IPS-NIHi7 (cell line): ENCODE measurements around the gene PDGFRA.

ENCODE experiments used
- DNase-seq: peaks from one replicate; pipeline ENCODE4 v3.0.0; 2012; ENCODE audit warnings: mixed read lengths; ENCODE audit errors: extremely low spot score

PDGFRA gene

DNA sequence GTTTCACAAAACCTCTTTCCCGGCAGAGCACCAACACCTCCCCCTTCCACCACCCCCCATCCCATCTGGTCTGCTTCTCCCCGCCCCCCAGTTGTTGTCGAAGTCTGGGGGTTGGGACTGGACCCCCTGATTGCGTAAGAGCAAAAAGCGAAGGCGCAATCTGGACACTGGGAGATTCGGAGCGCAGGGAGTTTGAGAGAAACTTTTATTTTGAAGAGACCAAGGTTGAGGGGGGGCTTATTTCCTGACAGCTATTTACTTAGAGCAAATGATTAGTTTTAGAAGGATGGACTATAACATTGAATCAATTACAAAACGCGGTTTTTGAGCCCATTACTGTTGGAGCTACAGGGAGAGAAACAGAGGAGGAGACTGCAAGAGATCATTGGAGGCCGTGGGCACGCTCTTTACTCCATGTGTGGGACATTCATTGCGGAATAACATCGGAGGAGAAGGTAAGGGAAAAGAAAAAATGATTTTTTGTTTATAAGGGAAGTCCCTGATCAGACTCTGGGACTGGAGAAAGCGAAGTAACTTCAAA, at the start of gene PDGFRA:
Gene PDGFRA (plus strand): TSS at position 333 of the 541 bp plus-strand sequence. CDS start 29,476 bp downstream, outside the sequence.
- peak; percentile 45 for DNase-seq

DNA sequence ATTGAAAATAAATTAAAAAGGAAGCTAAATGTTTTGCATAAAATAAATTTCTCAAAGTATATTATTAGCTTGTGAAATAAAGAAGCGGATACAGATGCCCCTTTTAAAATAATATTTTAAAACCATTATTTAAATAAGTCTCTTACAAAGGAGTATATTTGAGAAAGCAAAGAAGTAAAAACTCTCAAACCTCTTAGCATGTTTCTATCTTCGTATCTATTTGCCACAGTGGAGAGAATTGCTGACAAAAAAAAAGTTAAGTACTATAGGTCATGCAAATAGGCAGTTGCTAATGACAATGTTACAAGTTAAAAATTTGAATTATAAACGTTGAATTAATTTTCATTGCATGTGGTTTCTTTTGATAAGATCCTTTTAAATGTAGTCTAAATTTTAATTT, 44.5 kb upstream of the PDGFRA start:
- no peak for DNase-seq

DNA sequence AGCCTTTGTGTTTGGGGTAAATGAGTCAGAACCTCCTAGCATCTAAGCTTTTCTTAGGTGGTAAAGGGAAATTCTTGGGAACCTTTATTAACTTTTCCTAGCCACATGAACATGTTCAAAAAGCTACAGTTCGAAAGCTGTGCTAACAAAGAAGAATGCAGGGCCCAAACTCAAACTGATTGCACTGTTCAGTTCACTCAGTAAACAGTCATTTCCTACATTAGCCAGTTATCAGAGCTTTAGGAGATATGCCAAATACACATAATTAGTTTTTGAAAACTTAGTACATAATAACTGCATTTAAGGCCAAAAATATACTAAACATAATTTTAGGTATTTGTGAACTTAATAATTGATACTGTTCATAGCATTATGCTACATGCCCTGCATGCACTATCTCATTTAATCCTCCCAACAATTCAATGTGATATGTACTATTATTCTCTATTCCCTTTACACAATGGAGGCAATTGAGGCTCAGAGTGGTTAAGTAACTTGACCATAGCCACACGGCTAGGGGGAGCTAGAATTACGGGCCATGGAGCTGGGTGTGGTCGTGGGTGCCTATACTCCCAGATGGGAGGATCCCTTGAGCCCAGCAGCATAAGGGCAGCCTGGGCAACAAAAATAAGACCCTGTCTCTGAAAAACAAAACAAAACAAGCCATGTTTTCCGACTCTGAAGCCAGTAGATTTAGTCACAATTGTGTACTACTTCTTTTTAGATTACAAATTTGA, 43.9 kb upstream of the PDGFRA start:
- no peak for DNase-seq

DNA sequence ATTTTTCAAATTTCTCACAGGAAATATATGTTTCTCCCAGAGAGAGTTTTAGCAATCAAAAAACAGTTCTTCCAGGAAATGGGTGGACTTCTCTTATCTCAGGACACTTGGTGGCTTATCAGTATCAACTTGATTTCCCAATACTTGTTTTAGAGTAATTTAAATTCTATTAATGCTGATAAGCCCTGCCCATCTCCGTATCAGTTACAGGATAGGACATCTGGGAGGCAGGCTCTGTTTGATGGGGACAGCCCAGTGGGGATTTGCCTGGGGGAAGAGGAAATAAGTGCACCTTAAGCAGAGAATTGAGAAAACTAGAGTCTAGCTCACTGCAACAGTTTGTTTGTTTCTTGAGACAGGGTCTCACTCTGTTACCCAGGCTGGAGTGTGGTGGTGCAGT, 43.2 kb upstream of the PDGFRA start:
- no peak for DNase-seq

DNA sequence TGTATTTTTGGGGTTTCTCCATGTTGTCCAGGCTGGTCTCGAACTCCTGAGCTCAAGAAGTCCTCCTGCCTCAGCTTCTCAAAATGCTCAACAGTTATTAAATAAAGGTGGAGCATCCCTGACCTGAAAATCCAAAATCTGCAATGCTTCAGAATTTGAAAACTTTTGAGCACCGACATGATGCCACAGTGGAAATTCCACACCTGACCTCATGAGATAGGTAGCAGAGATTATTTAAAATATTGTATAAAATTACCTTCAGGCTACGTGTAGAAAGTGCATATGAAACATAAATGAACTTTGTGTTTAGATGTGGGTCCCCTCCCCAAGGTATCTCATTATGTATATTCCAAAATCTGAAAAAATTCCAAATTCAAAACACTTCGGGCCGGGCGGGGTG, 42.7 kb upstream of the PDGFRA start:
- DNase-seq, result no peak

DNA sequence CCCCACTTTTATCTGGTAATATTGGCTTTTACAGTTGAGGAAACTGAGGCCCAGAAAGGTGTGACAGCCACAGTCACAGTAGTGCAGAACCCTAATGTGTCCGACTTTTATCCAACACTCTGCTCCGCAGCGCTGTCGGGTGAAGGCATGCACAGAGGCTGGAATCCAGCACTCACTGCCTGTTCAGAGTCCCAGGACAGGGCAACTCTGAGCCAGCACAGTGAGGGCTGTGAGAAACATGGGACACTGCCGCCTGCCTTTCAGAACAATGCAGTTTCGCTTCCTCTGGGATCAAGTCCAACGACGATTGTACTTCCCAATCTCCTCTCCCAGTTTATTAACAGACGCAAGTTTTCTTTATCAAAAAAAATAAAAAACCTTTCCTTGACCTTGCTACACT, 41.9 kb upstream of the PDGFRA start:
- DNase-seq, result no peak

DNA sequence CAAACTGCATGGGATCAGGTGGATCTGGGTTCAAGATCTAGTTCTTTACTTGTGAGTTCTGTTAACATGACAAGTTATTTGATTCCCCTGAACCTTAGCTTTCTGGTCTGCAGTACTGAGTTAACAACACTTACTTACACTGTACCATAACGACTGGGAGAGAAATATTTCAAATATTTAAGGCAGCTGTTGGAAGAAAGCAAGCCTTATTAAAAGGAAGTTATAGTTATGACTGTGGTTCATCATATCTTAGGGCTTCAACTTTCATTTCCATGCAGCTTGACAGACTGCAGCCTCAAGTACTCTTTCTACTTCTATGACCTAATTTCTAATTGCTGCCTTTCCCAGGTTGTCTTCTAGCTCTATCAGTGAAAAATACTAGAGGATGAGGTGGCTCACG, 40.0 kb upstream of the PDGFRA start:
- DNase-seq, result no peak

DNA sequence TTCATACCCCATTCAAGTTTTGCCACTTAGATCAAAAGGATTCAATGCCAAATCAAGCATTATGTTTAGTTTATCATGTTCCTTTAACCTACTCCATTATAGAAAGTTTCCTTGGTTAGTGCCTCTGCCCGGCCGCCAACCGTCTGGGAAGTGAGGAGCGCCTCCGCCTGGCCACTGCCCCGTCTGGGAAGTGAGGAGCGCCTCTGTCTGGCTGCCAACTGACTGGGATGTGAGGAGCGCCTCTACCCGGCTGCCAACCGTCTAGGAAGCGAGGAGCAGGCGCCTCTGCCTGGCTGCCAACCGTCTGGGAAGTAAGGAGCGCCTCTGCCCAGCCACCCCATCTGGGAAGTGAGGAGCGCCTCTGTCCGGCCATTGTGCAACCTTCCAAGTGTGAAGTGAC, 36.3 kb upstream of the PDGFRA start:
- DNase-seq, result no peak

DNA sequence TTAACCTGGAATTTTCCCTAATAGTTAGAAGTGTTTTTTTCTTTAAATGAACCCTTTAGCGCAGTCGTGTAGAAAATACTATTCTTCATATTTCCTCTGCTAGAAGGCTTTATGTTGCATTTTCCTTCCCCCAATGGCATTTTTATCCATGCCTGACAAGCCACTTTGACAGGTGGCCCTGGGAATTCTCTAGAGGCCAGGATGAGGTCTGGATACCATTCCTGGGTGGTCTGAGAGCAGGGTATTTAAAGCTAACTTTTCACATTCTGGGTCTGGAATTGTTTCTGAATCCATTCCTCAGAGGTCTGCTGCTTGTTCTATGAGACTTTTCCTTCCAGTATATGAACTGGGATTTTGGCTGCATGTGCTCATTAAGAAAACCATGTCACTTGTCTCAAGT, 31.2 kb upstream of the PDGFRA start:
- no peak for DNase-seq

DNA sequence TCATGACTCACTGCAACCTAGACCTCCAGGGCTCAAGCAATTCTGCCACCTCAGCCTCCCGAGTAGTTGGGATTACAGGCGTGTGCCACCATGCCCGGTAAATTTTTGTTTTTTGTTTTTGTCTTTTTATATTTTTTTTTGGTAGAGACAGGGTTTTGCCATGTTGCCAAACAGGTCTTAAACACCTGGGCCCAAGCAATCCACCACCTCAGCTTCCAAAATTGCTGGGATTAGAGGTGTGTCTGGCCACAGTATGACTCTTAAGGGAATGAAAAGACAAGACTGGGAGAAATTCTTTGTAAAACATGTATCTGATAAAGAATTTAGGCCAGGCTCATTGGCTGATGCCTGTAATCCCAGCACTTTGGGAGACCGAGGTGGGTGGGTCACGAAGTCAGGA, 29.2 kb upstream of the PDGFRA start:
- DNase-seq, result no peak

DNA sequence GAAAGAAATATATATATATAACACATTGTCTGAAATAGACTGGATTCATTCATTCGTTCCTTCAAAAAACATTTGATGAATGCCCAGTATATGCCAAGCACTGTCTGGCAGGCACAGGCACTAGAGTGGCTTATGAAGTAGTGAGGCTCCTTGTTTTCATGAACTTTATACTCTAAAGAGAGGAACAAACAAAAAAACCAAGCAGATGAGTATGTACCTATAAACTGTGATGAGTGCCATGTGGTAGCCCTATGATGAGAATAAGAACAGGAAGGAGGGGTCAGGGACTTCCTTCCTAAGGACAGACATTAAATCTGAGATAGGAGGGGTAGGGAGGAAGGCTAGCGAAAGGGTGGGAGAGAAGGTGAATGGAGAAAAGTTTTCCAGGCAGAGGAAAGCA, 19.5 kb upstream of the PDGFRA start:
- DNase-seq, result no peak

DNA sequence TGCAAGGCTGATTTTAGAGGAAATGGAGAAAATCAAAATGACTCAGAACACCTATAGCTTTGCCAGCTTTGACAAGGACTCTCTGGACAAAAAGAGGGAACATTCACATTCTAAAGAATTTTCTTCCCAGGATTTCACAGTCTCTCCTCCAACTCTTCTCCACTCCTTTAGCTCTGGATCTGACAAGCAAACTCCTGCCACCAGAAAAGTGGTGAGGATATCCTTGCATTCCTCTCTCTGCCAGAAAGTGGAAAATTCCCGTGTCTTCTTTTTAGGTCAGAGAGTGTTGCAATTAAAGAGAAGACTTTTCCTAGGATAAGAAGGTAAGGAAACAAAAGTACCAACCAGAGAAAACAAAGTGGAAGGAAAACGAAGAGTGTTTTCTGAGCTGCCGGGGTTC, 16.1 kb upstream of the PDGFRA start:
- DNase-seq, result no peak

DNA sequence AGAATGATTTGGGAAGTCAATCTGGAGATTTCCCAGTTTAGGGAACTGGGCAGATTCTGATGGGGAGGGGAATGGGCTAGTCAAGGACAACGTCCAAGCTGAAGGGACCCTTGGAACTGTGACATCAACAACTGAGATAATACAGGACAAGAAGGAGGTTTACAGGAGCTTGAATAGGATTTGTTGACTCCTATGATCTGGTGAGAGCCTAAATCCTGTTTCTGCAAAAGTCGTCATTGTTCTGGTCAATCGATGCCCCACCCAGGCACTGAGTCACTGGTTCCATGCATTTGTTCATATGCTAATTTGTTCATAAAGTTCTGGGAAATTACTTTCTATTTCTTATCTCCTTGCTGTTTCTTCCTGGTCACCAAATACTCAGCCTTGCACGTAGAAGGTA, 15.3 kb upstream of the PDGFRA start:
- DNase-seq, result no peak

DNA sequence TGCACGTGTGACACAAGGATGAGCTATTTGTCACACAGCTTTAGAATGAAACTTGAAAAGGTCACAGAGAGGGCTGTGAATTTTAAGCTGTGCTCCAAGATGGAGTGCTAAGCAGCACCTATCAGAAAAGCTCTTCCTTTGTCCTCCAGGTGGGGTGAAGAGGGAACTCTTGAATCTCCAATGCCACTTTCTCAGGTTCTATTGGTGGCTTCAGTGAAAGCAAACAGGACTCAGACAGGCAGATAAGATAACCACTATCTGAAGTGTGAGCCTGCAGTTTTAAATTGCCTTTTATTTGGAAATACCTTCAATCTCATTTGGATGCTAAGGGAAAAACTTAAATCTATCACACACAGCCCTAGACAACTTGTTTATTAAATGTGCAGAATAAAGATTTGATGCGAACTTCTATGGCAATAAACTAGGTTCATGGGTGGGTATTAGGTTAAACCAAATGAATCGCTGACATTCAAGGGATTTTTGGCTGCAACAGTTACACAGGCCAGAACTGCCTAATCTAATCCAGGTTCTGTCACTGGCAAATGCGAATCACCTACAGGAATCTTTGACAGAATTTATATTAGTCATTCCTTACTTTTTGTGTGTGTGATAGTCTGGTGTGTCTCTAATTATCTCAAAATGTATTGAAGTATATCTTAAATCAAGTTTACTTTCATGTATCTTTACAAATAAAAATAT, 13.6 kb upstream of the PDGFRA start:
- DNase-seq, result no peak

DNA sequence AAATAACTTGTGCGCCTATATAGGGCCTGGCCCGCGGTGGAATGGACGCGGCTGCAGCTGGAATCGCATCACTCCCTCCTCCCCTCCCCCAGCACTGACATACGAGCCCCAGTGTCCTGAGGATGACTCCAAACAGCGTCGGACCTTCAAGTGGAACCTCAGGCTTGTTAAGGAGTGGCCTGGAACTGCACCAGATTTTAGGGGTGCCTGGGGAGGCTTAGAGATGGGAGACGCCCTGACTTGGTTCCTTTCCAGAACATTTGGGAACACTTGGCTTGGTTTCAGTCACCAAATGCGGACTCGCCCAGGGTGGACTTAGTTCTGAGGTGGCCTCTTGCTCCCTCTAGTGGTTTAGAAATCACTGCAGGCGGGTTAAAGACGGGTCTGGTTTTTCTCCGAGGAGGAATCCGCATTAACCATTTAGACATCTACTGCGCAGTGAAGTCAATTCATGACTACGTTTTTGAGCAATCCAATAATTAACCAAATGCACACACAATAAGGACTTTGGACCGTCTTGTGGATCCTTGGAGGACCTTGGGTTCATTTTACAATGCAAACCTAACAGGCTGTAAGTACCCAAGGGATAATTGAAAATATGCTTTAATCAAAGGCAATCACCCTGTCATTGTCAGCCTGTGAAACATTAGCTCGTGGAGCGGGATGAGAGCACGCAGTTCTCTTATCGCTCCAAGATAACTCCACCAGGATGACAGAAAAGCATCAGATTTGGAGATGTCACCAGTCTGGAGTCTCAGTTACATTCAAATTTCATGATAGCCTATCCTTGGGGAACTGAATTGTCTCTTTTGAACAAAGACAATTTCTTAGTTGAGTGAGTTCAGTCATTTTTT, 11.2 kb upstream of the PDGFRA start:
- DNase-seq, result peak; percentile 80

DNA sequence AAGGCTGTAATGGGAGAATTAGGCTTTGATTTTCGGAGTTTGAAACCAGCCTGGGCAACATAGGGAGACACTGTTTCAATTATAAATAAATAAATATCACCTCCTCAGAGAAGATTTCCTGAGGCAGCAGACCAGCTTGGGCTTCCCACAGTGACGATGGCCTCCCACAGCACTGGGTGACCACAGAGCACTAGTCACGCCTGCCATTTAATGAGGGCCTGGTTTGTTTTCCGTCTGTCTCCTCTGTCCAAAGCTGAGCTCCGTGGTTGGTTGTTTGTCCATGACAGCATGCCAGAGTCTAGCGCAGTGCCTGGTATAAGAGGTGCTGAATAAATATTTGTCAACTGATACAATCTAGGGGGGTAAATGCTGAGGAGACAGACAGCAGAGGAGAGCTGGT, 10.4 kb upstream of the PDGFRA start:
- DNase-seq, result no peak

DNA sequence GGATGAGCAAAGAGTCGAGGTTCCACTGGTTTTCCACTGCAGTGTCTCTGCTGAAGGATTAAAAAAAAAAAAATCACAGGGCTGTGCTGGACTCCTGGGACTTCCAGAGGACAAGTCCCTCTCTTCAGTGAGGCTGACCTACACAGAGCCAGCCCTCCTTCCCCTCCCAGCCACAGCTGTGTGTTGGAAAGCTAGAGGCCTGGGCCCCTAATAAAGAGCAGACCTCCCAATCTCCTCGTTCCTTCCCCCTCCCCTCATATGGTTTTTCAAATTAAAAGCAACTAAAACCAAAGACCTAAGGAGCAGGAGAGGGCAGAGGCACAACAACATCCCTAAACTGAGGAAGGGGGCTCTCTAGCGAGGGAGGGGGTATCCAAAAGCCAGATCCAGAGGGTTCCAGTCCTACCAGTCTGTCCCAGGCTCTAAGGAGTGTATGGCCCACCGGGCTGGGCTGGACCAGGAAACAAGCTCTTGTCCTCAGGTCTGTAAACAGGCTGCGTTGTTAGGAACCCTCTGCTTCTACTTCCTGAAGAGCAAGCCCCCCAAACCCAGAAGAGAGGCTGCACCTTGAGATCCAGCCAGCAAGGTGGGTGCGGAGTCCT, 4.0 kb upstream of the PDGFRA start:
- DNase-seq, result no peak

DNA sequence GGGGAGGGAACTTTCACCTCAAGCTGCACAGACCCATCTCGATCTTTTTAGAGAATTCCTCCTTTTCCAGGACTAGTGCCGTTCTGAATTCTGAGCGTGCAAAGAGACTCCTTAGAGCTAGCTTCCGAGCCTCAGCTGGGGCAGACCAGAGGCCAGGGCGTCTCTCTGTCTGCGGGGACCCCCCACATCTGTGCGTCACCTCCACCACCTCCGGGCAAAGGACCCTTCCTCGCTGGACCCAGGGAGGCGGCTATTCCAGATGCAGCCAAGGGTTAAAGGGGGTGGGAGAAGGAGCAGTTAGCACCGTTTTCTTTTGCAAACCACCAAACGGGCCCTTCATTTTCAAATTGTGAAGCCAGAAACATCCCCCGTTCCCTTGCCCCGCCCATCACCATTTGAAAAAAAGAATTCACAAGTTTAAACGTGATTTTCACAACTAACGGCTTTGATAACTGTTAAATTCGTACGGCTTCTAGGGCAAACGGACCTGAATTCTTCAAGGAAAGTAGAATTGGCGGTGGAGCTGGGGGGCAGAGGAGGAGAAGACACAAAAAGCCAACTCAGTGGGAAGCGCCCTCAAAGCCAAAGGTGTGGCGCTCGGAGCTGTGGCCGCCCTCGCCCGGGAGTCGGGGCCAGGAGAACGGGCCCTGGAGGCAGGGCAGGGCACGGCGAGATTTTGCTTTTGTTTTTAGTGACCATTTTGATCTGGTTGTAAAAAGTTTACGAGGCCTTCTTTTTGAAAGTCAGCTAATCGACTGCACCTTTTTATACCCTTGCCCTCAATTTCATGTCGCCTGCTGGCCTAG, 3.3 kb upstream of the PDGFRA start:
- peak; percentile 22 for DNase-seq

DNA sequence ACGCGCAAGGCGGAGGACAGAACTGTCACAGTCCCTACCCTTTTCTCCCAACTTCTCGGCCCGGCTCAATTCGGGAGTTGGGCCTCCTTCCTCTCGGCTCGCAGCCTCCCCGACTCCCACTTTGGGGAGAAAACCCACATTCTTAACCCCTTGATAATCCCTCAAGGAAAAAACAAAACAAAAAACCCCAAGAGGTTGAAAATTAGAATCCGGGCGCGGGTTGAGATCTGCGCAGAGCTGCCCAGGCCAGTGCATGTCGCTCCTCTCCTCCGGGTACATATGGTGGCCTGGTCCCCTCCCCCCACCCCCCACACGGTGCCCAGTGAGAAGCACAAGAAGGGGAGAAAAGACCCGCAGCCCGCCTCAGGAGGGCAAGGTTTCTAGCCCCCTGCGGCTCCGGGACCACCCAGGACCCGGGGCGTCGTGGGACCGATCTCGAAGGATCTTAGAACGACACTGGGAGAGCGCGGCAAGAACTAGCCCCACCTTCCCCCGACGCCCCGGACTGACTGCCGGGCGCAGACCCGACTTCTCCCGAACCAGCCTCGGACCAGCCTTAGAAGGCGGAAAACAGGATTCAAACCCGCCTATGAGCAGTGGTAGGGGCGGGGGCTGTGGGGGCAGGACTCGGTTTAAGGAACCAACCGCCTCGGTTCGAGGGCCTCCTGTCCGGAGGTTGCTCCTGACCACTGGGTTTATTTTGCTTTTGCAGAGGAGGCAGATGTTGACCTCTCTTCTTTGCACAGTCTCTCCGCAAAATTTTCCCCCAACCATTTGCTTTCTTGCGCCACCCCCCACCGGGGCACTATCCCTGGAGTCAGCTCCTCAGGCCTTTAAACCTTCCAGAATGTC, 2.5 kb upstream of the PDGFRA start:
- DNase-seq, result peak; percentile 46
